HepG2 (cell line): ENCODE data around the gene GLB1L. TPM values are rescaled to one million over a fixed set of nuclear protein-coding genes. Genes with fewer than 3 reads are reported as not detected.
A peak's percentile ranks its signal among the peaks of the same experiment; 100 is the strongest.

Experiments used
- CTCF ChIP-seq: sonication (generic); formaldehyde crosslinking; IDR thresholded peaks from 2 replicates; pipeline ENCODE4 v1.5.0; 2020; ENCODE audit warnings: mild to moderate bottlenecking, missing genetic modification reagents, moderate library complexity
- KDM2A ChIP-seq: sonication (generic); formaldehyde crosslinking; IDR thresholded peaks from 2 replicates; pipeline ENCODE4 v1.4.0; 2020; ENCODE audit warnings: low read depth, missing genetic modification reagents, borderline replicate concordance
- KDM3A ChIP-seq: IDR thresholded peaks from 2 replicates; pipeline ENCODE4 v1.6.1; 2018; ENCODE audit warnings: low read depth, missing compliant biosample characterization
- MED13 ChIP-seq: sonication (generic); formaldehyde crosslinking; IDR thresholded peaks from 2 replicates; pipeline ENCODE4 v1.5.0; 2020; ENCODE audit warnings: missing genetic modification reagents
- SP4 ChIP-seq: sonication (generic); formaldehyde crosslinking; IDR thresholded peaks from 2 replicates; pipeline ENCODE4 v1.8.1; 2023; ENCODE audit warnings: mild to moderate bottlenecking, missing genetic modification reagents
- ZNF17 ChIP-seq: sonication (generic); formaldehyde crosslinking; IDR thresholded peaks from 2 replicates; pipeline ENCODE4 v1.5.0; 2020; ENCODE audit warnings: mild to moderate bottlenecking, missing genetic modification reagents
- ZNF337 ChIP-seq: sonication (generic); formaldehyde crosslinking; IDR thresholded peaks from 2 replicates; pipeline ENCODE4 v1.5.1; 2020; ENCODE audit warnings: missing genetic modification reagents, low read depth, mild to moderate bottlenecking, borderline replicate concordance
- ZNF605 ChIP-seq: sonication (generic); formaldehyde crosslinking; IDR thresholded peaks from 2 replicates; pipeline ENCODE4 v1.8.0; 2022; ENCODE audit warnings: mild to moderate bottlenecking, missing genetic modification reagents
- ZNF710 ChIP-seq: sonication (generic); formaldehyde crosslinking; IDR thresholded peaks from 2 replicates; pipeline ENCODE4 v1.5.0; 2020; ENCODE audit warnings: mild to moderate bottlenecking, missing genetic modification reagents, borderline replicate concordance
- ZNF773 ChIP-seq: sonication (generic); formaldehyde crosslinking; IDR thresholded peaks from 2 replicates; pipeline ENCODE4 v1.4.0; 2020; ENCODE audit warnings: missing genetic modification reagents, borderline replicate concordance
- ZNF800 ChIP-seq: sonication (generic); formaldehyde crosslinking; IDR thresholded peaks from 2 replicates; pipeline ENCODE4 v1.4.0; 2020; ENCODE audit warnings: missing genetic modification reagents
- polyA plus RNA-seq, 8 experiments: library from polyadenylated mRNA; depleted of rRNA in 3 of 8; stranded (reverse) in 7 of 8; unstranded in 1 of 8; fragments of >200 nt; fragmentation: Illumina TruSeq in 4 of 8; extraction: Trizol in 4 of 8; gene quantifications; 2 replicates each; pipeline versions ENCODE4 v1.2.1 to v1.2.3, GENCODE V29; 2011 to 2016; ENCODE audit warnings: low read depth in 4 of 8, missing spikeins in 1 of 8, mixed read lengths in 1 of 8; ENCODE audit not compliant: insufficient read depth in 1 of 8
- total RNA-seq, 5 experiments: library from RNA; depleted of rRNA; stranded (reverse); fragments of >200 nt; fragmentation: Illumina TruSeq; extraction: Trizol; gene quantifications; 2 replicates each; pipeline ENCODE4 v1.2.3, GENCODE V29; 2016; ENCODE audit warnings: low read depth in 1 of 5
- TF ChIP-seq, protein P1 (sequence below), 2 experiments: sonication (generic) in 1 of 2; formaldehyde crosslinking in 1 of 2; IDR thresholded peaks; 2 replicates each; pipeline versions ENCODE4 v1.4.0 to v1.6.1; 2016 to 2020; ENCODE audit warnings: borderline replicate concordance in 1 of 2, low read depth in 1 of 2, mild to moderate bottlenecking in 1 of 2, missing genetic modification reagents in 1 of 2
- TF ChIP-seq, protein P2 (sequence below): IDR thresholded peaks from 2 replicates; pipeline ENCODE4 v1.6.1; 2016; ENCODE audit warnings: mild to moderate bottlenecking

The GLB1L gene
- total and polyA plus RNA-seq, 2 of the 13 experiments (the other 11 are each of a cell fraction or from before 2014, with no cell fraction given) = 6.8 to 7.3 TPM

DNA sequence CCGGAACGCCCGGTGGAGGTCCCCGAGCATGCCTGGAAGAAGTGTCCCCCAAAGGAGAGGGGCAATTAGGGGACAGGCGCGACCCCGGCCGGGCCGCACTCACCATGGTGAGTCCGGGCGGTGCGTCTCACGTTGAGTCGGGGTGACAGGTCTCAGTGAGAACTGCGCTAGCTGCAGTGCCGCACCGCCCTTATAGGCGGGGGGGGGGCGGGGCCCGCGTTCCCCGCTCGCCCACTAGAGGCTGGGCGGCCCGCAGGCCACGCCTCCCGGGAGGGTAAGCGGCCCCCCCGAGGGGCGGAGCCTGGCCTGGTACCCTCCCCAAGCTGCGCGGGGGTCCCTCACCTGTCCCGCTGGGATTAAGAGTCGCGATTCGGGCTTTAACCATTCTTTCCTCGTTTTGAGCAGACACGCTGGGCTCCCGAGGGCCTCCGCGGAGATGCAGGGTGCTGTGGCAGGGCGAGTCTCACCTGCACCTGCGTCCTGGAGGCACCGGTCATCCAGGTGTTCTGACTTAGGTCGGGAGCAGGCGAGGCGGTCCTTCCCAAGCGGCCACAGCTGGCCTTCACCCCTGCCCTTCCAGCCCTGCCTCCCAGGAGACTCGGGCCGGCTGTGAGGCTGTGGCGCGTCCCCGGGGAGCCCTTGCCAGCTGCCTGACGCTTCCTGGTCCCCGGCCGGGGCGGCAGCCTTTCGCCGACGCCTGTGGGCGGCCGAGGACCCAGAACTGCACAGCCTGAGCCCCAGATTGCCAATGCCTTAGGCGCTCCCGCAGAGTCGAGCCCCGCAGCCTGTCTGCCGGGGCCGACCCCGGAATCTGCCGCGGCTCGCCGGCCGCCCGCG is 8.7 kb upstream of the GLB1L start, which contains the start of gene TUBA4A (continued):
- TF ChIP-seq, protein P1, sequence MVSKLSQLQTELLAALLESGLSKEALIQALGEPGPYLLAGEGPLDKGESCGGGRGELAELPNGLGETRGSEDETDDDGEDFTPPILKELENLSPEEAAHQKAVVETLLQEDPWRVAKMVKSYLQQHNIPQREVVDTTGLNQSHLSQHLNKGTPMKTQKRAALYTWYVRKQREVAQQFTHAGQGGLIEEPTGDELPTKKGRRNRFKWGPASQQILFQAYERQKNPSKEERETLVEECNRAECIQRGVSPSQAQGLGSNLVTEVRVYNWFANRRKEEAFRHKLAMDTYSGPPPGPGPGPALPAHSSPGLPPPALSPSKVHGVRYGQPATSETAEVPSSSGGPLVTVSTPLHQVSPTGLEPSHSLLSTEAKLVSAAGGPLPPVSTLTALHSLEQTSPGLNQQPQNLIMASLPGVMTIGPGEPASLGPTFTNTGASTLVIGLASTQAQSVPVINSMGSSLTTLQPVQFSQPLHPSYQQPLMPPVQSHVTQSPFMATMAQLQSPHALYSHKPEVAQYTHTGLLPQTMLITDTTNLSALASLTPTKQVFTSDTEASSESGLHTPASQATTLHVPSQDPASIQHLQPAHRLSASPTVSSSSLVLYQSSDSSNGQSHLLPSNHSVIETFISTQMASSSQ (IDR thresholded peaks at IDR 0.05; ENCODE audit: low read depth) = no peak; the same call in 1 of the 2 replicates
- TF ChIP-seq, protein P1 (CRISPR knock-in tag; IDR thresholded peaks at IDR 0.05; ENCODE audit: borderline replicate concordance) = peak; percentile 15; the same call in 1 of the 2 replicates
- no peak for TF ChIP-seq ZNF17
- peak; percentile 90 for TF ChIP-seq ZNF605 (CRISPR knock-in tag)
- peak; percentile 76 for TF ChIP-seq ZNF800 (CRISPR knock-in tag)
- TF ChIP-seq ZNF710 (CRISPR knock-in tag) = peak; percentile 32; the same call in 1 of the 2 replicates
- TF ChIP-seq KDM2A (CRISPR knock-in tag) = peak; percentile 59; the same call in 1 of the 2 replicates
- TF ChIP-seq CTCF = peak; percentile 6; the same call in 1 of the 2 replicates
- 0 out of 2 replicates have a peak, but pooled peaks have one; percentile 17 for TF ChIP-seq KDM3A (CRISPR knock-in tag)
- peak; percentile 86 for TF ChIP-seq SP4 (CRISPR knock-in tag)
- 0 out of 2 replicates have a peak, but pooled peaks have one; percentile 60 for TF ChIP-seq ZNF773 (CRISPR knock-in tag)
- TF ChIP-seq MED13 (CRISPR knock-in tag) = 0 out of 2 replicates have a peak, but pooled peaks have one; percentile 41
- TF ChIP-seq ZNF337 (CRISPR knock-in tag) = 0 out of 2 replicates have a peak, but pooled peaks have one; percentile 40
- TF ChIP-seq, protein P2, sequence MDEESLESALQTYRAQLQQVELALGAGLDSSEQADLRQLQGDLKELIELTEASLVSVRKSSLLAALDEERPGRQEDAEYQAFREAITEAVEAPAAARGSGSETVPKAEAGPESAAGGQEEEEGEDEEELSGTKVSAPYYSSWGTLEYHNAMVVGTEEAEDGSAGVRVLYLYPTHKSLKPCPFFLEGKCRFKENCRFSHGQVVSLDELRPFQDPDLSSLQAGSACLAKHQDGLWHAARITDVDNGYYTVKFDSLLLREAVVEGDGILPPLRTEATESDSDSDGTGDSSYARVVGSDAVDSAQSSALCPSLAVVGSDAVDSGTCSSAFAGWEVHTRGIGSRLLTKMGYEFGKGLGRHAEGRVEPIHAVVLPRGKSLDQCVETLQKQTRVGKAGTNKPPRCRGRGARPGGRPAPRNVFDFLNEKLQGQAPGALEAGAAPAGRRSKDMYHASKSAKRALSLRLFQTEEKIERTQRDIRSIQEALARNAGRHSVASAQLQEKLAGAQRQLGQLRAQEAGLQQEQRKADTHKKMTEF = peak; percentile 71
